ENCODE measurements around the gene PPP1CA.
A peak's percentile ranks its signal among the peaks of the same experiment; 100 is the strongest.

PPP1CA gene

DNA sequence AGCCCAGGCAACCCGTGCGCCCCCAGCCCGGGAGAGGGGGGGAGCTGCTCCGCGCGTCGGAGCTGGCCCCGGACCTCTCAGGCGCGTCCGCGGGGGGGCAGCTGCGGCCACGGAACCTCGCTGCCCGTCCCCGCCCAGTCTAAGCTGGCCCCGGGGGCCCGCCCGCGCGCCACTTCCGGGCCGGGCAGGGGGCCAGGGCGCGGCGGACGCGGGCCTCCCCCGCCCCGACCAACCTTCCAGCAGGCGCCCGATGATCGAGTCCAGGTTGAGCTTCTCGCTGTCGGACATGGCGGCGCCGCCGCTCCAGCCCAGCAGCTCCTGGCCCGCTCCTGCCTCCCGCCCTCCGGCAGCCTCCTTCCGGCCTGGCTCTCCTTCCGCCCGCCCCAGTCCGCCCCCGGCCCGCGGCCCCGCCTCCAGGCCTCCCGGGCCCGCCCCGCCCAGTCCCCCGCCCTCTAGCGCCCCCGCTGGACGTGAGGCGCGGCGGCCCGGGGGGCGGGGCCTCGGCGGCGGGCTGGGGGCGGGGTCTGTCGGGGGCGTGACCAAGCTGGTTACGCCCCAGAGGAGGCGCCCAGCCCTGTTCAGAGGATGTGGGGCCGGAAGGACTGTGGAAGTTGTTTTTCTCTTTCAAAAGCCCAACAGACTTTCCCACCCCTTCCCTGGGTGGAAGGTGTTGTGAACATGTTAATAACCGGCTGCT lies at the start of gene PPP1CA:
TSS of gene PPP1CA (minus strand) at position 364 of the 697 bp plus-strand sequence. CDS start at position 288, 76 bp downstream.
- no peaks in the 10 kb centered on the region for H3K9me3 ChIP-seq (ENCODE audit: control insufficient read depth, low read depth, low read length)
- peaks cover 5% of the 10 kb centered on the region for H3K4me1 ChIP-seq (ENCODE audit: control insufficient read depth, low read depth, low read length)
- peaks cover 21% of the 10 kb centered on the region for H3K36me3 ChIP-seq (ENCODE audit: control insufficient read depth, low read depth, low read length)
- no peaks in the 10 kb centered on the region for H3K27me3 ChIP-seq (ENCODE audit: control insufficient read depth, insufficient read depth, low read length)
- peak within 1 kb of the TSS; percentile 71 for H3K4me3 ChIP-seq (ENCODE audit: low read length)
- H3K27ac ChIP-seq (ENCODE audit: low read length), result no peak within 1 kb of the TSS
- peak within 1 kb of the TSS; percentile 67 for H3K9ac ChIP-seq (ENCODE audit: low read length)

- H3K9me3 ChIP-seq (ENCODE audit: control insufficient read depth, low read depth, low read length), result no peaks in the 10 kb centered on the region
- no peak overlapping the region for H3K27ac ChIP-seq (ENCODE audit: low read length)
- H3K4me3 ChIP-seq (ENCODE audit: low read length), result no peak overlapping the region
- H3K4me1 ChIP-seq (ENCODE audit: control insufficient read depth, low read depth, low read length), result no peaks in the 10 kb centered on the region
- no peaks in the 10 kb centered on the region for H3K27me3 ChIP-seq (ENCODE audit: control insufficient read depth, insufficient read depth, low read length)
- H3K9ac ChIP-seq (ENCODE audit: low read length), result no peak overlapping the region
- H3K36me3 ChIP-seq (ENCODE audit: control insufficient read depth, low read depth, low read length), result no peaks in the 10 kb centered on the region
These were observed 49.4 kb upstream of the PPP1CA start for GRCh38 chr11:67450796-67451657.

GRCh38 chr11:67449116-67449844 lies 47.6 kb upstream of the PPP1CA start:
- Histone ChIP-seq H3K27ac (ENCODE audit: low read length) (no peak overlapping the region), H3K9ac (ENCODE audit: low read length) (no peak overlapping the region)

GRCh38 chr11:67448220-67448609 lies 46.6 kb upstream of the PPP1CA start:
- H3K27me3 ChIP-seq (ENCODE audit: control insufficient read depth, insufficient read depth, low read length), result no peaks in the 10 kb centered on the region
- no peaks in the 10 kb centered on the region for H3K9me3 ChIP-seq (ENCODE audit: control insufficient read depth, low read depth, low read length)
- no peaks in the 10 kb centered on the region for H3K36me3 ChIP-seq (ENCODE audit: control insufficient read depth, low read depth, low read length)
- H3K4me3 ChIP-seq (ENCODE audit: low read length), result no peak overlapping the region
- no peak overlapping the region for H3K27ac ChIP-seq (ENCODE audit: low read length)
- no peak overlapping the region for H3K9ac ChIP-seq (ENCODE audit: low read length)
- no peaks in the 10 kb centered on the region for H3K4me1 ChIP-seq (ENCODE audit: control insufficient read depth, low read depth, low read length)

More at GRCh38 chr11:67449116-67449844, 47.6 kb upstream of the PPP1CA start:
- H3K36me3 ChIP-seq (ENCODE audit: control insufficient read depth, low read depth, low read length), result no peaks in the 10 kb centered on the region
- no peaks in the 10 kb centered on the region for H3K27me3 ChIP-seq (ENCODE audit: control insufficient read depth, insufficient read depth, low read length)
- no peak overlapping the region for H3K4me3 ChIP-seq (ENCODE audit: low read length)
- no peaks in the 10 kb centered on the region for H3K9me3 ChIP-seq (ENCODE audit: control insufficient read depth, low read depth, low read length)
- no peaks in the 10 kb centered on the region for H3K4me1 ChIP-seq (ENCODE audit: control insufficient read depth, low read depth, low read length)

GRCh38 chr11:67445515-67445914 lies 43.9 kb upstream of the PPP1CA start:
- Histone ChIP-seq H3K36me3 (ENCODE audit: control insufficient read depth, low read depth, low read length) (peaks cover 3% of the 10 kb centered on the region), H3K4me1 (ENCODE audit: control insufficient read depth, low read depth, low read length) (no peaks in the 10 kb centered on the region), H3K4me3 (ENCODE audit: low read length) (no peak overlapping the region), H3K27ac (ENCODE audit: low read length) (no peak overlapping the region), H3K9ac (ENCODE audit: low read length) (no peak overlapping the region), H3K27me3 (ENCODE audit: control insufficient read depth, insufficient read depth, low read length) (no peaks in the 10 kb centered on the region), H3K9me3 (ENCODE audit: control insufficient read depth, low read depth, low read length) (no peaks in the 10 kb centered on the region)

GRCh38 chr11:67442504-67443404 lies 41.1 kb upstream of the PPP1CA start:
- Histone ChIP-seq H3K27ac (ENCODE audit: low read length) (no peak overlapping the region), H3K36me3 (ENCODE audit: control insufficient read depth, low read depth, low read length) (peaks cover 8% of the 10 kb centered on the region), H3K4me1 (ENCODE audit: control insufficient read depth, low read depth, low read length) (no peaks in the 10 kb centered on the region), H3K9ac (ENCODE audit: low read length) (peak overlapping the region; percentile 56), H3K4me3 (ENCODE audit: low read length) (peak overlapping the region; percentile 77), H3K27me3 (ENCODE audit: control insufficient read depth, insufficient read depth, low read length) (no peaks in the 10 kb centered on the region), H3K9me3 (ENCODE audit: control insufficient read depth, low read depth, low read length) (no peaks in the 10 kb centered on the region)

DNA sequence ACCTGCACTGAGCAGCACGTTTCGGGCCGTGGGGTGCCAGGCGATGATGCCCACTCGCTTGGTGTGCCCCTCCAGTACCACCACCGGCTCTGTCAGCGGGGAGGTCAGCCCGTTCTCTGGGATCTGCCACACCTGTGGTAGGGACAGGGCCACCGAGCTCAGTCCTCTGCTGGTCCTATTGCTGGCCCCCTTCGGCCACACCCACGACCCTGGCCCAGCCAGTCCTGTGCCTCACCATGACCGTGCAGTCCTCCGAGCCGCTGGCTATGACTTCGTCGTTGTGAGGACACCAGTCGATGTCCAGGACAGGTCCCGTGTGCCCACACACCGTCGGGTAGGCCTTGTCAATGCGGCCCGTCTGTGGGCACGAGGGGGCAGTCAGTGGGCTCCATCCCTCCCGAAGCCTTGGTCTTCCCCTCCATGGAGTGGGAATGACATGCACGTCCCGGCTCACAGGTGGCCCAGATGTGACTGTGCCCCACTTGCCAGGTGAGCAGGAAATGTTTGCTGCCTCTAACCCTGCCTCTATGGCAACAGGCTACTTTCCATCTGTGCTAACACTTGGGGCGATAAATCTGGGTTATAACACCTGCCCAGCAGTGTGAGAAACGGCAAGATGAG lies 40.2 kb upstream of the PPP1CA start:
- no peak overlapping the region for H3K9ac ChIP-seq (ENCODE audit: low read length)
- H3K36me3 ChIP-seq (ENCODE audit: control insufficient read depth, low read depth, low read length), result peaks cover 11% of the 10 kb centered on the region
- no peak overlapping the region for H3K4me3 ChIP-seq (ENCODE audit: low read length)

DNA sequence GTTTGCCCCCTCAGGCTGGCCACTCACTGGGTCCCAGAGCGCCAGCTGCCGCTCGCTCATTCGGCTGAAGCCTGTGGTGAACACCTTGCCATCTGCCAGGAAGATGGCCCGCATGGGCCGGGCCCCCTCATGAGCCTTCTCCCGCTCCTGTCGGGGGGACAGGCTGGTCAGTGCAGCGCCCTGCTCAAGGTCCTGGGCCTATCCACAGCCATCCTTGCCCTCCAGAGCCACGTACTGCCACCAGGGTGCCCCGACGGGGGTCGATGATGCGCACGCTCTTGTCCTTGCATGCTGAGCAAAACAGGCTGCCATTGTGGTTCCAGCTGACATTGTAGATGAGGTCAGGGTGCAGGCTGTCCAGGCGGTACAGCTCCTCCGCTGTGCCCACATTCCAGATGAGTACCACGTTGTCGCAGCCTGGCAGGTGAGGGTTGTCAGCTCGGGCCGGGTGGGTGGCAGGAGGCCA lies 39.5 kb upstream of the PPP1CA start:
- H3K36me3 ChIP-seq (ENCODE audit: control insufficient read depth, low read depth, low read length), result peaks cover 11% of the 10 kb centered on the region
- no peaks in the 10 kb centered on the region for H3K27me3 ChIP-seq (ENCODE audit: control insufficient read depth, insufficient read depth, low read length)
- H3K9me3 ChIP-seq (ENCODE audit: control insufficient read depth, low read depth, low read length), result no peaks in the 10 kb centered on the region
- H3K9ac ChIP-seq (ENCODE audit: low read length), result no peak overlapping the region
- no peaks in the 10 kb centered on the region for H3K4me1 ChIP-seq (ENCODE audit: control insufficient read depth, low read depth, low read length)
- H3K4me3 ChIP-seq (ENCODE audit: low read length), result no peak overlapping the region
- H3K27ac ChIP-seq (ENCODE audit: low read length), result no peak overlapping the region

More for the DNA sequence above, 40.2 kb upstream of the PPP1CA start:
- H3K9me3 ChIP-seq (ENCODE audit: control insufficient read depth, low read depth, low read length), result no peaks in the 10 kb centered on the region
- no peaks in the 10 kb centered on the region for H3K4me1 ChIP-seq (ENCODE audit: control insufficient read depth, low read depth, low read length)
- H3K27ac ChIP-seq (ENCODE audit: low read length), result no peak overlapping the region
- H3K27me3 ChIP-seq (ENCODE audit: control insufficient read depth, insufficient read depth, low read length), result no peaks in the 10 kb centered on the region

DNA sequence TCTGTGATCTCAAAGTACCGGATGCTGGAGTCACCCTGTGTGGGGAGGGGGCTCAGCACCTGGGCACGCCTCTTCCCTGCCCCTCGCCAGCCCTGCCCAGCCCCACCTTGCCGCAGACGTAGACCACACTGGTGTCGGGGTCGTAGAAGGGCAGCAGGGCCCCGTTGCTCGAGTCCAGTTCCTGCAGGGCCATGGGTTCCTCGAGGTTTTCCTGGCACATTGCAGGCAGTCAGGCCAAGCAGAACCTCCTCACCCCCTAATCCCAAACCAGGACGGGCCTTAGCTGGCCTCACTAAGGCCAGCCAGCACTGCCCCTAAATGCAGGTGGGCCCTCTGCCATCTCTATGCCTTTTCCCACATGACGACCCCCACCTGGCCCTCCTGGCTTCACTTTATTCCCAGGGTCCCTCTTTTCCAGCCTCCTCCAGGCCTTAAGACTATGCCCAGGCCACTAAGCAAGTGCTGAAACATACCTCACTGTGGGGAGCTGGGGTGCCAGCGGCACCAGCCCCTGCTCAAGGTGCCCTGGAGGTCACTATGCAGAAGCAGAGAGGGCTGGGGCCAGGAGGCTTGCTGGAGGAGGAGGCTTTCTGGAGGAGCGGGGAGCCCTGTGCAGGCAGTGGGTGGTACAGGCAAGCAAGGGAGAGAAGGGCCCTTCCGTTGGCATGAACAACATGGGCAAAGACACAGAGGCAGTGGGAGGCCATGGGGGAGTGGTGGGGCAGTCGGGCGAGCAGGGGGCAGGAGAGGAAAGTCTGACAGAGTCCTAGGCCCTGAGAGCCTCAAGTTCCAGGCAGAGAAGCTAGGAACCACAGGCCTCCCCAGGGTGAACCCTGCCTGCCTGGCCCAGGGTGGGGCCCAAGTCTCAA lies 38.8 kb upstream of the PPP1CA start:
- no peaks in the 10 kb centered on the region for H3K27me3 ChIP-seq (ENCODE audit: control insufficient read depth, insufficient read depth, low read length)
- H3K4me3 ChIP-seq (ENCODE audit: low read length), result no peak overlapping the region
- H3K9ac ChIP-seq (ENCODE audit: low read length), result no peak overlapping the region
- no peaks in the 10 kb centered on the region for H3K4me1 ChIP-seq (ENCODE audit: control insufficient read depth, low read depth, low read length)
- H3K36me3 ChIP-seq (ENCODE audit: control insufficient read depth, low read depth, low read length), result peaks cover 11% of the 10 kb centered on the region
- no peak overlapping the region for H3K27ac ChIP-seq (ENCODE audit: low read length)
- H3K9me3 ChIP-seq (ENCODE audit: control insufficient read depth, low read depth, low read length), result no peaks in the 10 kb centered on the region

Data from iPS-18a (cell line).